ENCODE data around the gene ARL6IP5.

Gene ARL6IP5

GRCh38 chr3:69119138-69119537 lies 34.4 kb downstream of the ARL6IP5 start:
- Histone ChIP-seq H3K27me3 (ENCODE audit: insufficient read depth, low read length) (no peaks in the 10 kb centered on the region), H3K9me3 (ENCODE audit: insufficient read depth, low read depth, low read length) (no peaks in the 10 kb centered on the region), H3K4me3 (ENCODE audit: low read length) (no peak overlapping the region), H3K27ac (ENCODE audit: low read depth, low read length) (no peak overlapping the region), H3K9ac (ENCODE audit: low read depth, low read length) (no peak overlapping the region), H3K4me1 (ENCODE audit: insufficient read depth, low read length) (no peaks in the 10 kb centered on the region), H3K36me3 (ENCODE audit: insufficient read depth, low read length) (no peaks in the 10 kb centered on the region)
- WGBS: 90% methylated on average over 6 of the region's 6 CpGs

GRCh38 chr3:69119681-69120080 lies 34.9 kb downstream of the ARL6IP5 start:
- Histone ChIP-seq H3K9me3 (ENCODE audit: insufficient read depth, low read depth, low read length) (no peaks in the 10 kb centered on the region), H3K27ac (ENCODE audit: low read depth, low read length) (no peak overlapping the region), H3K4me1 (ENCODE audit: insufficient read depth, low read length) (no peaks in the 10 kb centered on the region), H3K9ac (ENCODE audit: low read depth, low read length) (no peak overlapping the region), H3K36me3 (ENCODE audit: insufficient read depth, low read length) (no peaks in the 10 kb centered on the region), H3K27me3 (ENCODE audit: insufficient read depth, low read length) (no peaks in the 10 kb centered on the region), H3K4me3 (ENCODE audit: low read length) (no peak overlapping the region)
- 95% methylated on average over 4 of the region's 5 CpGs for WGBS

GRCh38 chr3:69120879-69121464 lies 36.2 kb downstream of the ARL6IP5 start:
- Histone ChIP-seq H3K9ac (ENCODE audit: low read depth, low read length) (no peak overlapping the region), H3K27me3 (ENCODE audit: insufficient read depth, low read length) (no peaks in the 10 kb centered on the region), H3K4me1 (ENCODE audit: insufficient read depth, low read length) (no peaks in the 10 kb centered on the region), H3K27ac (ENCODE audit: low read depth, low read length) (no peak overlapping the region), H3K9me3 (ENCODE audit: insufficient read depth, low read depth, low read length) (no peaks in the 10 kb centered on the region), H3K4me3 (ENCODE audit: low read length) (no peak overlapping the region), H3K36me3 (ENCODE audit: insufficient read depth, low read length) (no peaks in the 10 kb centered on the region)
- 6% methylated on average over 1 of the region's 1 CpG for WGBS

- H3K9ac ChIP-seq (ENCODE audit: low read depth, low read length): no peak overlapping the region
- WGBS: 92% methylated on average over 6 of the region's 6 CpGs
- H3K36me3 ChIP-seq (ENCODE audit: insufficient read depth, low read length): no peaks in the 10 kb centered on the region
- H3K4me1 ChIP-seq (ENCODE audit: insufficient read depth, low read length): no peaks in the 10 kb centered on the region
- H3K27ac ChIP-seq (ENCODE audit: low read depth, low read length): no peak overlapping the region
- no peak overlapping the region for H3K4me3 ChIP-seq (ENCODE audit: low read length)
- H3K9me3 ChIP-seq (ENCODE audit: insufficient read depth, low read depth, low read length): no peaks in the 10 kb centered on the region
- H3K27me3 ChIP-seq (ENCODE audit: insufficient read depth, low read length): no peaks in the 10 kb centered on the region
Observed at GRCh38 chr3:69121513-69121912, 36.8 kb downstream of the ARL6IP5 start.

- H3K36me3 ChIP-seq (ENCODE audit: insufficient read depth, low read length): no peaks in the 10 kb centered on the region
- no peak overlapping the region for H3K4me3 ChIP-seq (ENCODE audit: low read length)
- H3K27me3 ChIP-seq (ENCODE audit: insufficient read depth, low read length): no peaks in the 10 kb centered on the region
- no peaks in the 10 kb centered on the region for H3K4me1 ChIP-seq (ENCODE audit: insufficient read depth, low read length)
- H3K9me3 ChIP-seq (ENCODE audit: insufficient read depth, low read depth, low read length): no peaks in the 10 kb centered on the region
- WGBS: 90% methylated on average over 8 of the region's 8 CpGs
- no peak overlapping the region for H3K9ac ChIP-seq (ENCODE audit: low read depth, low read length)
- no peak overlapping the region for H3K27ac ChIP-seq (ENCODE audit: low read depth, low read length)
Observed at GRCh38 chr3:69121950-69122349, 37.2 kb downstream of the ARL6IP5 start.

DNA sequence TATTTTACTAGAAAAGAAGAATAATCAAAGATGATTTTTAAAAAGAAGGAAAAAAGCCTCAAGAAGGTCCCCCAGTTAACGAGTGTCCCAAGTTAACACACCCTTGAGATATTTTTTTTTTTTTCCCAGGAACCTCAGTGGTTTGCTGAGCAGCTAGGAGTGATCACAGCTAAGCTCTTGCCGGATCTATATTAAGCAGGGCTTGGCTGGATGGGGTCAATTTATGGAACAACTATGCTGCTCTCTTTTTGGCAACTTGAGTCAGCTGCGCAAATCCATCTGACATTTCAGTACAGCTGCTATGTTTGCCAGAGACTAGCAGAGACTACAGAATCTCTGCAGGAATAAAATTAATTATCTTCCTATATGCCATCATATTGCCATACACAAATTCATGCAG lies 37.7 kb downstream of the ARL6IP5 start, which contains the start of gene LMOD3:
LMOD3 (minus strand) TSS at position 193 of the 400 bp plus-strand sequence. CDS start 209 bp downstream, outside the sequence.
- H3K4me1 ChIP-seq (ENCODE audit: insufficient read depth, low read length): no peaks in the 10 kb centered on the region
- no peaks in the 10 kb centered on the region for H3K27me3 ChIP-seq (ENCODE audit: insufficient read depth, low read length)
- no peaks in the 10 kb centered on the region for H3K36me3 ChIP-seq (ENCODE audit: insufficient read depth, low read length)
- WGBS: 94% methylated on average over 3 of the region's 3 CpGs
- no peak within 1 kb of the TSS for H3K4me3 ChIP-seq (ENCODE audit: low read length)
- no peaks in the 10 kb centered on the region for H3K9me3 ChIP-seq (ENCODE audit: insufficient read depth, low read depth, low read length)
- no peak within 1 kb of the TSS for H3K9ac ChIP-seq (ENCODE audit: low read depth, low read length)
- H3K27ac ChIP-seq (ENCODE audit: low read depth, low read length): no peak within 1 kb of the TSS

DNA sequence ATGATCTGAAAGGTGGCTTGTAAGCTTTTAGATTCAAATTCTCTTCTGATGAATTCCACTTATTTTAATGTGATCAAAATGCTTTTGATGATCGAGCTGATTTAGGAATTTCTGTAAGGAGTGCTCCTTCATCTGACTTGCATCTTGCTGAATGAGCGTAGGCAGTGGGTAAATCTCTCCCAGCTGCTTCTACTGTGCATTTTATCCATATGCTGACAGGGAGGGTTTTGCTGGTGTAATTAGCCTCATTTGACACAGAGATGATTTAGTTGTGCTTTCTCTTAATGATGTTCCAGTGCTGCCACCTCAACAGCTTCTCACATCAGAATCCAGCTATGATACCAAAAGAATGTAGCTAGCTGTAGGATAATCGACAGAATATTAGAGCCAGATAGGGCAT lies 41.5 kb downstream of the ARL6IP5 start:
- H3K27ac ChIP-seq (ENCODE audit: low read depth, low read length): no peak overlapping the region
- WGBS: 93% methylated on average over 3 of the region's 3 CpGs
- no peaks in the 10 kb centered on the region for H3K9me3 ChIP-seq (ENCODE audit: insufficient read depth, low read depth, low read length)

DNA sequence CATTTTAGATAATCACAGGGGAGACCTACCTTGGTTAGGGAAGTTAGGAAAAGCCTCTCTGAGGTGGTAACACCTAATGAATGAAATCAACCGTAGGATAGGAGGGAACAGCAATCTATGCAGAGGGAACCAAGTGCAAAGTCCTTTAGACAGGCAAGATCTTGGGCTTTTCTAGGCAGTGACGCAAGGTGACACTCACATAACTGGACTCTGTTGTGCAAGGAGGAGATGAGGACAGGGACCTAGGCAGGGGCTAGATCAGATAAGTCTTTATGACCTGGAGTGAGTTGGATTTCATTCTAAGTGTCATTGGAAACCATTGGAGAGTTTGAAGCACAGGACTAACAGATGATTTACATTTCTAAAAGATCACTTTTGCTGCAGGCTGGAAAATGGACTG lies 42.3 kb downstream of the ARL6IP5 start:
- Histone ChIP-seq H3K9me3 (ENCODE audit: insufficient read depth, low read depth, low read length) (no peaks in the 10 kb centered on the region), H3K36me3 (ENCODE audit: insufficient read depth, low read length) (no peaks in the 10 kb centered on the region), H3K4me3 (ENCODE audit: low read length) (no peak overlapping the region), H3K9ac (ENCODE audit: low read depth, low read length) (no peak overlapping the region), H3K27ac (ENCODE audit: low read depth, low read length) (no peak overlapping the region), H3K27me3 (ENCODE audit: insufficient read depth, low read length) (no peaks in the 10 kb centered on the region), H3K4me1 (ENCODE audit: insufficient read depth, low read length) (no peaks in the 10 kb centered on the region)
- WGBS: 90% methylated on average over 2 of the region's 2 CpGs

More for the DNA sequence above, 41.5 kb downstream of the ARL6IP5 start:
- Histone ChIP-seq H3K4me1 (ENCODE audit: insufficient read depth, low read length) (no peaks in the 10 kb centered on the region), H3K36me3 (ENCODE audit: insufficient read depth, low read length) (no peaks in the 10 kb centered on the region), H3K27me3 (ENCODE audit: insufficient read depth, low read length) (no peaks in the 10 kb centered on the region), H3K9ac (ENCODE audit: low read depth, low read length) (no peak overlapping the region), H3K4me3 (ENCODE audit: low read length) (no peak overlapping the region)

DNA sequence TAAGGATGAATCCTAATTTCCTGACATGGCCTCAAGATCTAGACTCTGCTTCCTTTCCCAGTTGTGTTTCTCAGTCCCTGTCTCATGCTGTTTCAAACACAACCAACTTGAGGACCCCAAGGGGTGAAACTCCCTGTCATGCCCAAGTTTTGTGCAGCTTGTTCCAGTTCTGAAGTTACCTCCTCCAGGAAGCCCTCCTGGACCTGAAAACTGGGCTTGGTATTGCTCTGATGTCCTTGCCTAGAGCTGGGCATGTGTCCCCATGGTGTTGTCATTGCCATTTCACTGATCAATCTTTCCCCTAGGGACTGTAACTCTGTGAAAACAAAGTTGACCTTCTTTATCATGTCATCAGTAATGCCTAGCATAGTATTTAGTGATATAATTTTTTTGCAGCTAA lies 43.8 kb downstream of the ARL6IP5 start:
- no peaks in the 10 kb centered on the region for H3K27me3 ChIP-seq (ENCODE audit: insufficient read depth, low read length)
- H3K4me1 ChIP-seq (ENCODE audit: insufficient read depth, low read length): no peaks in the 10 kb centered on the region
- H3K27ac ChIP-seq (ENCODE audit: low read depth, low read length): no peak overlapping the region
- no peak overlapping the region for H3K9ac ChIP-seq (ENCODE audit: low read depth, low read length)
- no peaks in the 10 kb centered on the region for H3K36me3 ChIP-seq (ENCODE audit: insufficient read depth, low read length)
- no peaks in the 10 kb centered on the region for H3K9me3 ChIP-seq (ENCODE audit: insufficient read depth, low read depth, low read length)
- H3K4me3 ChIP-seq (ENCODE audit: low read length): no peak overlapping the region

DNA sequence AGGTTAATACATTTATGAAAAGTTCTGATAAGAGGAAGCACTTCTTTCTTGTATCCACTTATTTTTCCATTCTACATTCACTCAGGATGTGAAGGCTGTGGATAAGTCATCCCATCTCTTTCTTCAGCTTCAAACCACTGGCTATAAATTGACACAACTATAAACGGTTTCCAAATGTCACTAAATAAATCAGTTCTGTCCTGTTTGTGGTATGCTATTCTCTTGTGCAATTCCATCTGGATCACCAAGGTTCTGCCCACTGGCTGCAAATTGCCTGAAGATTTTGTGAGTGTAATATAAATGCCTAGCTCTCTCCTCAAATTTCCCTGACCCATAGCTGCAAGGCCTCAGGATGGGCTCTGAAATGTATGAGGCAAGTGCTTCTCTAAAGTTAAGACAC lies 44.8 kb downstream of the ARL6IP5 start:
- no peaks in the 10 kb centered on the region for H3K4me1 ChIP-seq (ENCODE audit: insufficient read depth, low read length)
- no peaks in the 10 kb centered on the region for H3K27me3 ChIP-seq (ENCODE audit: insufficient read depth, low read length)
- H3K36me3 ChIP-seq (ENCODE audit: insufficient read depth, low read length): no peaks in the 10 kb centered on the region
- H3K27ac ChIP-seq (ENCODE audit: low read depth, low read length): no peak overlapping the region
- H3K9ac ChIP-seq (ENCODE audit: low read depth, low read length): no peak overlapping the region
- no peak overlapping the region for H3K4me3 ChIP-seq (ENCODE audit: low read length)
- 80% methylated on average over 1 of the region's 1 CpG for WGBS
- no peaks in the 10 kb centered on the region for H3K9me3 ChIP-seq (ENCODE audit: insufficient read depth, low read depth, low read length)

DNA sequence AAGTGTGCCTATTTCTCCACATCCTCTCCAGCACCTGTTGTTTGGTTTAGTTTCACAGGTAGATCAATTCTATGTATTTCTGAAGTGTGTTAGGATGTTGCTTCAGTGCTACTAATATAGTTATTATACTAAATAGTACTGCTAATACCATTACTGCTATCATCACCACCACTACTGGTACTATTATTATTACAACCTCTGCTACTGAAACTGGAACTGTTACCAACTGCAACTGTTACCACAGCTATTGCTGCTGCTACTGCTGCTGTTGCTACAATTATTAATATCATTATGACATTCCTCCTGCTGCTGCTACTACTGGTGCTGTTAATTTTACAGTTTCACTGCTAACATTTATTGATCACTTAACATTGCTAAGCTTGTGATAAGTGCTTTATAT lies 46.0 kb downstream of the ARL6IP5 start:
- Histone ChIP-seq H3K27me3 (ENCODE audit: insufficient read depth, low read length) (no peaks in the 10 kb centered on the region), H3K9ac (ENCODE audit: low read depth, low read length) (no peak overlapping the region), H3K36me3 (ENCODE audit: insufficient read depth, low read length) (no peaks in the 10 kb centered on the region)

GRCh38 chr3:69137005-69137404 lies 52.3 kb downstream of the ARL6IP5 start:
- Histone ChIP-seq H3K4me1 (ENCODE audit: insufficient read depth, low read length) (no peaks in the 10 kb centered on the region), H3K9ac (ENCODE audit: low read depth, low read length) (no peak overlapping the region), H3K36me3 (ENCODE audit: insufficient read depth, low read length) (no peaks in the 10 kb centered on the region), H3K4me3 (ENCODE audit: low read length) (no peak overlapping the region), H3K9me3 (ENCODE audit: insufficient read depth, low read depth, low read length) (no peaks in the 10 kb centered on the region), H3K27me3 (ENCODE audit: insufficient read depth, low read length) (0 out of 2 replicates have a peak, but pooled peaks cover 4% of the 10 kb centered on the region), H3K27ac (ENCODE audit: low read depth, low read length) (no peak overlapping the region)

More for the DNA sequence above, 46.0 kb downstream of the ARL6IP5 start:
- Histone ChIP-seq H3K4me1 (ENCODE audit: insufficient read depth, low read length) (no peaks in the 10 kb centered on the region), H3K4me3 (ENCODE audit: low read length) (no peak overlapping the region), H3K27ac (ENCODE audit: low read depth, low read length) (no peak overlapping the region), H3K9me3 (ENCODE audit: insufficient read depth, low read depth, low read length) (no peaks in the 10 kb centered on the region)

Measured in HUES64 (cell line).